Neutrophil (primary cell): ENCODE results near the gene ZFP69.
A peak's percentile ranks its signal among the peaks of the same experiment; 100 is the strongest.

Experiments used
- H3K27ac ChIP-seq: fragments of 200-600 bp; sonication (generic); 2 replicates; pipeline ENCODE4 v1.5.1; 2016; ENCODE audit warnings: mild to moderate bottlenecking, moderate library complexity
- H3K27me3 ChIP-seq: fragments of 200-600 bp; sonication (generic); 2 replicates; pipeline ENCODE4 v1.6.0; 2016; ENCODE audit warnings: mild to moderate bottlenecking
- H3K36me3 ChIP-seq: fragments of 200-600 bp; sonication (generic); 2 replicates; pipeline ENCODE4 v1.5.1; 2017
- H3K4me1 ChIP-seq, 2 experiments: fragments of 200-600 bp in 1 of 2; sonication (generic) in 1 of 2; 1 replicate in 1 of 2; 2 replicates in 1 of 2; pipeline versions ENCODE4 v1.5.1 to v1.6.1; 2013 to 2016; ENCODE audit warnings: low read depth in 1 of 2, low read length in 1 of 2, mild to moderate bottlenecking in 1 of 2, moderate library complexity in 1 of 2; ENCODE audit not compliant: control insufficient read depth in 1 of 2, insufficient read depth in 1 of 2
- H3K4me3 ChIP-seq, 2 experiments: fragments of 200-600 bp in 1 of 2; sonication (generic) in 1 of 2; 1 replicate in 1 of 2; 2 replicates in 1 of 2; pipeline ENCODE4 v1.5.1; 2013 to 2016; ENCODE audit warnings: low read depth in 1 of 2, low read length in 1 of 2, mild to moderate bottlenecking in 1 of 2, moderate library complexity in 1 of 2
- H3K9me3 ChIP-seq: fragments of 200-600 bp; sonication (generic); 2 replicates; pipeline ENCODE4 v1.5.1; 2016
- CTCF ChIP-seq: fragments of 200-600 bp; sonication (generic); IDR thresholded peaks from 2 replicates; pipeline ENCODE4 v1.5.1; 2016; ENCODE audit warnings: antibody characterized with exemption

ZFP69 gene

GRCh38 chr1:40454873-40455272, 22.2 kb upstream of the ZFP69 start:
- H3K36me3 ChIP-seq: no peaks in the 10 kb centered on the region
- no peak for TF ChIP-seq CTCF
- H3K27ac ChIP-seq: no peak overlapping the region
- H3K9me3 ChIP-seq: peaks cover 19% of the 10 kb centered on the region
- H3K4me3 ChIP-seq: no peak overlapping the region
- H3K27me3 ChIP-seq: peaks cover 12% of the 10 kb centered on the region
- peaks cover 10 to 12% of the 10 kb centered on the region in 2 experiments for H3K4me1 ChIP-seq

GRCh38 chr1:40462956-40463590, 14.0 kb upstream of the ZFP69 start:
- Histone ChIP-seq H3K27me3 (no peaks in the 10 kb centered on the region), H3K9me3 (peaks cover 86% of the 10 kb centered on the region), H3K36me3 (no peaks in the 10 kb centered on the region), H3K27ac (no peak overlapping the region), H3K4me3 (no peak overlapping the region), H3K4me1 (no peaks in the 10 kb centered on the region)
- TF ChIP-seq CTCF: no peak

GRCh38 chr1:40469327-40469726, 7.8 kb upstream of the ZFP69 start:
- no peak overlapping the region for H3K4me3 ChIP-seq
- H3K27ac ChIP-seq: no peak overlapping the region
- no peaks in the 10 kb centered on the region for H3K4me1 ChIP-seq
- TF ChIP-seq CTCF: no peak
- H3K9me3 ChIP-seq: peaks cover 34% of the 10 kb centered on the region
- H3K27me3 ChIP-seq: no peaks in the 10 kb centered on the region
- H3K36me3 ChIP-seq: no peaks in the 10 kb centered on the region

- TF ChIP-seq CTCF: no peak
- Histone ChIP-seq H3K9me3 (peaks cover 5% of the 10 kb centered on the region), H3K27ac (no peak overlapping the region), H3K36me3 (no peaks in the 10 kb centered on the region), H3K4me1 (peaks cover 10 to 11% of the 10 kb centered on the region in 2 experiments), H3K4me3 (no peak overlapping the region), H3K27me3 (no peaks in the 10 kb centered on the region)
Measured at GRCh38 chr1:40475268-40475667, 1.8 kb upstream of the ZFP69 start.

GRCh38 chr1:40477678-40478053, 576 bp downstream of the ZFP69 start:
- H3K9me3 ChIP-seq: peaks cover 5% of the 10 kb centered on the region
- H3K4me3 ChIP-seq: peak overlapping the region; percentile 65 to 67
- H3K4me1 ChIP-seq: peaks cover 10 to 11% of the 10 kb centered on the region in 2 experiments
- H3K36me3 ChIP-seq: no peaks in the 10 kb centered on the region
- H3K27me3 ChIP-seq: no peaks in the 10 kb centered on the region
- no peak for TF ChIP-seq CTCF
- H3K27ac ChIP-seq: no peak overlapping the region
